CD4-positive, CD25-positive, alpha-beta regulatory T cell (primary cell): ENCODE data around the gene MYH6. TPM values are rescaled to one million over a fixed set of nuclear protein-coding genes. Genes with fewer than 3 reads are reported as not detected.

Experiments used
- ATAC-seq, 2 donors: fragments of 150-1000 bp; cut with Tn5 transposase; one replicate each; pipeline ENCODE4 v1.10.0; 2021; ENCODE audit warnings: low read depth in 2 of 2, moderate number of reproducible peaks in 2 of 2, moderate library complexity in 1 of 2
- DNase-seq, 3 donors: peaks; one replicate each; pipeline versions ENCODE4 v3.0.0 to v3.0.0-alpha.2; 2012 to 2022; ENCODE audit warnings: mixed read lengths in 1 of 3
- H3K27ac ChIP-seq: one replicate; pipeline ENCODE4 v1.7.0; 2013; ENCODE audit warnings: mild to moderate bottlenecking, low read length; ENCODE audit not compliant: insufficient read depth, poor library complexity, severe bottlenecking
- H3K27me3 ChIP-seq: one replicate; pipeline ENCODE4 v1.7.0; 2013; ENCODE audit warnings: low read length; ENCODE audit not compliant: control insufficient read depth, insufficient read depth
- H3K36me3 ChIP-seq: one replicate; pipeline ENCODE4 v1.7.0; 2013; ENCODE audit warnings: mild to moderate bottlenecking, low read length, moderate library complexity; ENCODE audit not compliant: control insufficient read depth, insufficient read depth
- H3K4me1 ChIP-seq: 2 replicates; pipeline ENCODE4 v1.7.0; 2013; ENCODE audit warnings: mild to moderate bottlenecking, low read length; ENCODE audit not compliant: insufficient read depth, control insufficient read depth, poor library complexity, severe bottlenecking
- H3K4me3 ChIP-seq: one replicate; pipeline ENCODE4 v1.7.0; 2013; ENCODE audit warnings: low read depth, mild to moderate bottlenecking, low read length, moderate library complexity
- H3K9me3 ChIP-seq, 2 experiments: 1 replicate in 1 of 2; 2 replicates in 1 of 2; pipeline ENCODE4 v1.7.0; 2013; ENCODE audit warnings: low read length in 2 of 2, mild to moderate bottlenecking in 1 of 2, moderate library complexity in 1 of 2; ENCODE audit not compliant: control insufficient read depth in 2 of 2
- H3K27ac Mint-ChIP-seq, 3 donors: one replicate each; pipeline ENCODE4 v1.8.0; 2020 to 2022; ENCODE audit warnings: mild to moderate bottlenecking in 3 of 3, mixed read lengths in 3 of 3, moderate library complexity in 2 of 3
- H3K27me3 Mint-ChIP-seq: one replicate; pipeline ENCODE4 v1.8.0; 2022; ENCODE audit warnings: mild to moderate bottlenecking, mixed read lengths
- H3K36me3 Mint-ChIP-seq: one replicate; pipeline ENCODE4 v1.8.0; 2020; ENCODE audit warnings: mixed read lengths
- H3K4me1 Mint-ChIP-seq, 4 donors: one replicate each; pipeline ENCODE4 v1.8.0; 2020 to 2022; ENCODE audit warnings: mixed read lengths in 4 of 4, mild to moderate bottlenecking in 1 of 4
- H3K4me3 Mint-ChIP-seq, 4 donors: one replicate each; pipeline ENCODE4 v1.8.0; 2020 to 2022; ENCODE audit warnings: mild to moderate bottlenecking in 4 of 4, mixed read lengths in 4 of 4, moderate library complexity in 3 of 4
- H3K9me3 Mint-ChIP-seq, 7 donors: one replicate each; pipeline ENCODE4 v1.8.0; 2020 to 2022; ENCODE audit warnings: mixed read lengths in 7 of 7, mild to moderate bottlenecking in 3 of 7, moderate library complexity in 2 of 7
- polyA plus RNA-seq, 4 donors: library from polyadenylated mRNA; unstranded; fragments of 300-500 nt; fragmentation: Illumina TruSeq; gene quantifications; one replicate each; pipeline ENCODE4 v1.2.3, GENCODE V29; 2021
- total RNA-seq: library from RNA; stranded (reverse); gene quantifications from one replicate; pipeline ENCODE4 v1.2.3, GENCODE V29; 2022

MYH6 gene
- total and polyA plus RNA-seq, 5 donors from 2014 or later = not detected

DNA sequence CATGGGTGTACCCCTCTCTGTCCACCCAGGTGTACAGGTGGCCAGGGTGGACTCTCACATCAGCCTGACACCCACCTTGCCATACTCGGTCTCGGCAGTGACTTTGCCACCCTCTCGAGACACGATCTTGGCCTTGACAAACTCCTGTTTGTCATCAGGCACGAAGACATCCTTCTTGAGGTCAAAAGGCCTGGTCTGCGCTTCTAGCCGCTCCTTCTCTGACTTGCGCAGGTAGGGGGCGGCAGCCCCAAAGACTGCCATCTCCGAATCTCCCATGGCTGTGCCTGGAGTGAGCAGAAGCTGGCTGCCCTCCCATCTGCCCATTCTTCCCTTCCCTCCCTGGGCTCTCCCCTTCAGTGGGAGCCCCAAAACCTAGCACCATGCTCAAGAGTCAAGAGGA lies 25.4 kb upstream of the MYH6 start:
- no peaks in the 10 kb centered on the region for H3K36me3 ChIP-seq
- no peaks in the 10 kb centered on the region for H3K4me1 ChIP-seq
- H3K27me3 Mint-ChIP-seq = no peaks in the 10 kb centered on the region
- H3K36me3 Mint-ChIP-seq = no peaks in the 10 kb centered on the region
- no peaks in the 10 kb centered on the region for H3K27me3 ChIP-seq
- H3K4me1 Mint-ChIP-seq = peaks cover 0 to 11% (median 0%) of the 10 kb centered on the region in 4 donors
- no peak overlapping the region for H3K4me3 ChIP-seq
- peaks cover 0 to 1% (median 0%) of the 10 kb centered on the region in 7 donors for H3K9me3 Mint-ChIP-seq
- H3K27ac Mint-ChIP-seq = no peak overlapping the region
- DNase-seq = no peak
- no peak for ATAC-seq
- H3K27ac ChIP-seq = no peak overlapping the region
- no peaks in the 10 kb centered on the region for H3K9me3 ChIP-seq
- no peak overlapping the region for H3K4me3 Mint-ChIP-seq

DNA sequence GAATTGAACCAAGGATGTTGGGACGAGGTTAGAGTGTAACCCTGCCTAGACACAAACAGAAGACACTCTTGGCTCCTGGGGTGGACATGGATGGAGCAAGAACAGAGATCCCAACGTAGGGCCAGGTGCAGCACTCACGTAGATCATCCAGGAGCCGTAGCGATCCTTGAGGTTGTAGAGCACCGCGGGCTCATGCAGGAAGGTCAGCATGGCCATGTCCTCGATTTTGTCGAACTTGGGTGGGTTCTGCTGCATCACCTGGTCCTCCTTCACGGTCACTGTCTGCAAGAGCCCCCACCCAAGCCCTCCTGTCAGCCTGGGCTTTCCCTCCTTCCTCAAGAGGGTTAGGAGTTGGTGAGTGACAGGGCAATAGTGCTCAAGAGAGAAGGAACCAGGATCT lies 24.9 kb upstream of the MYH6 start:
- Mint-ChIP-seq H3K9me3 (peaks cover 0 to 1% (median 0%) of the 10 kb centered on the region in 7 donors), H3K4me3 (no peak overlapping the region), H3K4me1 (peaks cover 0 to 10% (median 0%) of the 10 kb centered on the region in 4 donors), H3K27ac (no peak overlapping the region), H3K36me3 (no peaks in the 10 kb centered on the region), H3K27me3 (peaks cover 1% of the 10 kb centered on the region)
- H3K36me3 ChIP-seq = no peaks in the 10 kb centered on the region
- H3K4me3 ChIP-seq = no peak overlapping the region
- H3K9me3 ChIP-seq = no peaks in the 10 kb centered on the region
- no peaks in the 10 kb centered on the region for H3K4me1 ChIP-seq
- H3K27me3 ChIP-seq = peaks cover under 1% of the 10 kb centered on the region
- DNase-seq = no peak
- no peak for ATAC-seq
- H3K27ac ChIP-seq = no peak overlapping the region

DNA sequence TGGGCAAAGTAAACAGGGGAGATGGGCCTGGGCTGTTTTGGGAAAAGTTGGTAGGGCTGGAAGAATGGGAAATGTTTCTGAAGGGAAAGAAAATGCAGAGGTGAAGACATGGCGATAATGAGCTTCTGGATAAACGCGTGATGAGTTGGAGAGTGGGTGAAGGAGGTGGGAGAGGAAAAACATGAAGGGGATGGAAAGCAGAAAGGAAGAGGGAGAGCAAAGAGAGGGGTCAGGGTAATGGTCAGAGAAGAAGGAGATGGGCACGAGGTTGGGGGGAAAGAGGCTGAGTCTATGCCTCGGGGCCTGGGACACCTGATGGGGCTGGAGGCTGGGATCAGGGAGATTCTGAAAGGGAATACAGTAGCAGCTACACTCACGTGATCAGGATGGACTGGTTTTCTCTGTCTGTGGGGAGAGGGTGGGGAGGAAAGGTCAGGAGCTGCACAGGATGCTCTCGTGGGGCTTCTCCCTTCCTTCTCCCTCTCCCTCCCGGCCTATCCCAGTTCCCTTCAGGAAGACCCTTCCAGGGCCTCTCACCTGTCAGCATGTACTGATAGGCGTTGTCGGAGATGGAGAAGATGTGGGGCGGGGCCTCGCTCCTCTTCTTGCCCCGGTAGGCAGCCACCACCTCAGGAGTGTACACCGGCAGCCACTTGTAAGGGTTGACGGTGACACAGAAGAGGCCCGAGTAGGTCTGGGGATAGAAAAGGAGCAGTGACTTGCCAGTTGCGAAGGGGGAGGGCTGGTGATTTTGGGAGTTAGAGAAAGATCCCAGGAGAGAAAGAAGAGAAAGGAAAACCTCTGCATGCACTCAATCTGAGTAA lies 24.2 kb upstream of the MYH6 start:
- Mint-ChIP-seq H3K27me3 (peaks cover 5% of the 10 kb centered on the region), H3K4me3 (no peak overlapping the region), H3K4me1 (peaks cover 0 to 5% (median 0%) of the 10 kb centered on the region in 4 donors), H3K9me3 (peaks cover 0 to 1% (median 0%) of the 10 kb centered on the region in 7 donors), H3K36me3 (no peaks in the 10 kb centered on the region), H3K27ac (peak overlapping the region in 1 of 3 donors; percentile 0)
- H3K9me3 ChIP-seq = no peaks in the 10 kb centered on the region
- no peaks in the 10 kb centered on the region for H3K36me3 ChIP-seq
- no peak overlapping the region for H3K4me3 ChIP-seq
- no peak for ATAC-seq
- no peaks in the 10 kb centered on the region for H3K4me1 ChIP-seq
- no peak overlapping the region for H3K27ac ChIP-seq
- peaks cover 2% of the 10 kb centered on the region for H3K27me3 ChIP-seq
- DNase-seq = no peak

DNA sequence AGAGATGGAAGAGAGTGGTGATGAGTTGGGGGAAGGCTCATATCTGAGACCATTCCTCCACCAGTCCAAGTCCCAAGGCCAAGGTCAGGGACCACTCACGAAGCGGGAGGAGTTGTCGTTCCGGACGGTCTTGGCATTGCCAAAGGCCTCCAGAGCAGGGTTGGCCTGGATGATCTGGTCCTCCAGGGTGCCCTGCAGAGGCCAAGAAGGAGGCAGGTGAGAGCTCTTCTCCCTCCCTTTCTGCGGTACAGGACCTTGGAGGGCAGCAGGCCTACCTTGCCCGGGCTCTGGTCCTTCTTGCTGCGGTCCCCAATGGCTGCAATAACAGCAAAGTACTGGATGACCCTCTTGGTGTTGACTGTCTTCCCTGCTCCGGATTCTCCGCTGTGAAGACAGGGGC lies 23.4 kb upstream of the MYH6 start:
- H3K36me3 Mint-ChIP-seq = no peaks in the 10 kb centered on the region
- H3K36me3 ChIP-seq = no peaks in the 10 kb centered on the region
- peaks cover 0 to 2% (median 0%) of the 10 kb centered on the region in 7 donors for H3K9me3 Mint-ChIP-seq
- peaks cover 5% of the 10 kb centered on the region for H3K27me3 Mint-ChIP-seq
- H3K27ac ChIP-seq = no peak overlapping the region
- no peak overlapping the region for H3K27ac Mint-ChIP-seq
- no peaks in the 10 kb centered on the region for H3K4me1 ChIP-seq
- H3K9me3 ChIP-seq = no peaks in the 10 kb centered on the region
- no peak overlapping the region for H3K4me3 Mint-ChIP-seq
- peaks cover 0 to 5% (median 0%) of the 10 kb centered on the region in 4 donors for H3K4me1 Mint-ChIP-seq
- no peak for ATAC-seq
- H3K4me3 ChIP-seq = no peak overlapping the region
- peaks cover 2% of the 10 kb centered on the region for H3K27me3 ChIP-seq
- DNase-seq = no peak

DNA sequence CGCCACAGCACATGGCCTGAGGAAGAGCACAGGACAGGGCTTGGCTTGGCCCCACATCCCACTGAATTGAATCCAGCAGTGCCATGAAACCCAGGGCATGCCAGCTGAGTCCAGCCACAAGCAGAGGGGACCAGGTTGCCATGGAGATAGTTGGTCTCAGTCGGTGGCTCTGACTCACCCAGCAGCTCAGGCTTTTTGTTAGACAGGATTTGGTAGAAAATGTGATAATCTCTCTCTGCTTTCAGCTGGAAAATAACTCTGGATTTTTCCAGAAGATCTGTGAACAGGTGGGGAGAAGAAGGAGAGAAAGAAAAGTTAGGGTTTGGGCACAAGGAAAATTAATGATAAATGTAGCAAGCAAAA lies 22.6 kb upstream of the MYH6 start:
- no peak for DNase-seq
- H3K9me3 ChIP-seq = no peaks in the 10 kb centered on the region
- H3K36me3 Mint-ChIP-seq = no peaks in the 10 kb centered on the region
- no peak overlapping the region for H3K4me3 Mint-ChIP-seq
- H3K4me1 ChIP-seq = no peaks in the 10 kb centered on the region
- no peaks in the 10 kb centered on the region for H3K36me3 ChIP-seq
- H3K4me3 ChIP-seq = no peak overlapping the region
- peaks cover 0 to 5% (median 0%) of the 10 kb centered on the region in 4 donors for H3K4me1 Mint-ChIP-seq
- H3K27ac ChIP-seq = no peak overlapping the region
- peaks cover 5% of the 10 kb centered on the region for H3K27me3 Mint-ChIP-seq
- H3K9me3 Mint-ChIP-seq = peaks cover 0 to 2% (median 0%) of the 10 kb centered on the region in 7 donors
- no peak overlapping the region for H3K27ac Mint-ChIP-seq
- H3K27me3 ChIP-seq = peaks cover 2% of the 10 kb centered on the region
- ATAC-seq = no peak

DNA sequence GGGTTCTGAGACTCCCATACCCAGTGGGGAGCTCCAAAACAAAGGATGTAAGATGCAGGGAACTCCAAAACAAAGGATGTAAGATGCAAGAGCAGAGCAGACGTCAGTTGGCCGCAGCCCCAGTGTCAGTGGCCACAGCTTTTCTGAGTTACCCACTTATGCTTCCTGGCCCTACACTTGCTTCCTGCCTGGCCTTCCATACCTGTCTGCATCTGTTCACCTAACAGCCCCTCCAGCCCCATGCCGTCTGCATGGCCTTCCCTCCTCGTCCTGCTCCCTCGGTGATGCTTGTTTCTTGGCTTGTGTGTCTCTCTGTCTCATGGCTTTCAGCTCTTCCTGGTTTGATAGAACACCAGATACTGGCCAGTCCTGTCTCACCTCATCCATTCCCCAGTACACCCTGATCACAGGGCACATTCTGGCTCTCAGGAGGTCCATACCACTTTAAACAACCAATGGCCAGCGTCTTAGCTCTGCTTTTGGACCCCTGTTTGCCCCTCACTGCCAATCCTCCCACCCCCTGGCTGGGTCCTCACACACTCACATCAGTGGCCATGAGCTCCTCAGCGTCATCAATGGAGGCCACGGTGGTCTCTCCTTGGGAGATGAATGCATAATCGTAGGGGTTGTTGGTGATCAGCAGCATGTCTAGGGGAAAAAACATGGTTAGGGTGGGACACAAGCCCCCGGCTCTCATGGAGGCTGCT lies 22.1 kb upstream of the MYH6 start:
- H3K36me3 ChIP-seq = no peaks in the 10 kb centered on the region
- no peak overlapping the region for H3K4me3 ChIP-seq
- H3K27ac ChIP-seq = no peak overlapping the region
- H3K36me3 Mint-ChIP-seq = no peaks in the 10 kb centered on the region
- peaks cover 0 to 2% (median 0%) of the 10 kb centered on the region in 4 donors for H3K4me1 Mint-ChIP-seq
- H3K27me3 ChIP-seq = peaks cover 2% of the 10 kb centered on the region
- H3K27me3 Mint-ChIP-seq = peaks cover 5% of the 10 kb centered on the region
- H3K9me3 ChIP-seq = no peaks in the 10 kb centered on the region
- H3K4me1 ChIP-seq = no peaks in the 10 kb centered on the region
- ATAC-seq (no peak), DNase-seq (no peak)
- H3K4me3 Mint-ChIP-seq = no peak overlapping the region
- no peak overlapping the region for H3K27ac Mint-ChIP-seq
- peaks cover 0 to 2% (median 0%) of the 10 kb centered on the region in 7 donors for H3K9me3 Mint-ChIP-seq

DNA sequence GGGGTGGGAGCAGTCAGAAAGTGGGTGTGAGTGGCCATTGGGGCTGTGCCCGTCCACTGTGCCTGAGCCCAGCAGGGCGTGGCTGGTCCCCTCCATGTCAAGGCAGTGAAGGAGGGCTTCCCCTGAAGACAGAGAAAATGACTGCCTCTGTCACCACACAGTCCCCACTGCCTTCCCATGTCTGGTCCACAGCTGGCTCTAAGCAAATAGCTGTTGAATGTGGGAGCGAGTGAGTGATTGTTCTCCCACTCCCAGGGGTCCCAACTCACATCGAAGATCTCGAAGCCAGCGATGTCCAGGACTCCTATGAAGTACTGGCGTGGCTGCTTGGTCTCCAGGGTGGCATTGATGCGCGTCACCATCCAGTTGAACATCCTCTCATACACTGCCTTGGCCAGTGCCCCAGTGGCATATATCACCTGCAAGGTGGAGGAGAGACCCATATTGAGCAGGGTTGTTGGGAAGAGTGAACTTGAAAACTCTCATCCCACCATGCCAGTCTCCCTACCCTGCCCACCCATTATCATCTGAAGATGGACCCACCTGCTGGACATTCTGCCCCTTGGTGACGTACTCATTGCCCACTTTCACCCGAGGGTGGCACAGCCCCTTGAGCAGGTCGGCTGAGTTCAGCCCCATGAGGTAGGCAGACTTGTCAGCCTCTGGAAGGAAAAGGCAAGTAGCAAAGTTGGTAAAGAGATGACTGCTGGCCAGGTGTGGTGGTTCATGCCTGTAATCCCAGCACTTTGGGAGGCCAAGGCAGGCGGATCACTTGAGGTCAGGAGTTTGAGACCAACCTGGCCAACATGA lies 20.8 kb upstream of the MYH6 start:
- Histone ChIP-seq H3K36me3 (no peaks in the 10 kb centered on the region), H3K27ac (no peak overlapping the region), H3K9me3 (no peaks in the 10 kb centered on the region), H3K4me3 (no peak overlapping the region), H3K4me1 (no peaks in the 10 kb centered on the region), H3K27me3 (peaks cover 2% of the 10 kb centered on the region)
- H3K36me3 Mint-ChIP-seq = no peaks in the 10 kb centered on the region
- H3K9me3 Mint-ChIP-seq = peaks cover 0 to 2% (median 0%) of the 10 kb centered on the region in 7 donors
- H3K27ac Mint-ChIP-seq = no peak overlapping the region
- no peak for DNase-seq
- ATAC-seq = no peak
- H3K4me1 Mint-ChIP-seq = no peaks in the 10 kb centered on the region
- no peak overlapping the region for H3K4me3 Mint-ChIP-seq
- H3K27me3 Mint-ChIP-seq = peaks cover 5% of the 10 kb centered on the region
